ENCODE measurements around the gene BAZ1B.
A peak's percentile ranks its signal among the peaks of the same experiment; 100 is the strongest.
"Not testable (repeated sequence)": the region's sequence is repeated elsewhere in the genome, so short reads cannot be mapped to it uniquely, and the experiment has no call there.

BAZ1B gene

GRCh38 chr7:73425356-73425983 lies 96.6 kb downstream of the BAZ1B start:
- no peak for DNase-seq

- DNase-seq: no peak
Measured at GRCh38 chr7:73424489-73424885, 97.6 kb downstream of the BAZ1B start.

GRCh38 chr7:73423519-73424488 lies 98.3 kb downstream of the BAZ1B start:
- DNase-seq: no peak

GRCh38 chr7:73420610-73421009 lies 101.5 kb downstream of the BAZ1B start:
- not testable (repeated sequence) for DNase-seq

GRCh38 chr7:73420016-73420415 lies 102.1 kb downstream of the BAZ1B start:
- DNase-seq: not testable (repeated sequence)

- no peak for DNase-seq
Measured at GRCh38 chr7:73418113-73418703, 103.9 kb downstream of the BAZ1B start.

- not testable (repeated sequence) for DNase-seq
Measured at GRCh38 chr7:73410541-73411131, 111.5 kb downstream of the BAZ1B start.

- not testable (repeated sequence) for DNase-seq
Measured at GRCh38 chr7:73404860-73405259, 117.2 kb downstream of the BAZ1B start.

GRCh38 chr7:73399185-73400050 lies 122.7 kb downstream of the BAZ1B start:
- DNase-seq: peak; percentile 81

GRCh38 chr7:73397521-73398281 lies 124.4 kb downstream of the BAZ1B start:
- no peak for DNase-seq

- no peak for DNase-seq
Measured at GRCh38 chr7:73395538-73396503, 126.3 kb downstream of the BAZ1B start.

GRCh38 chr7:73394422-73394821 lies 127.7 kb downstream of the BAZ1B start:
- no peak for DNase-seq

- no peak for DNase-seq
Measured at GRCh38 chr7:73391396-73391795, 130.7 kb downstream of the BAZ1B start.

Measured in CD4-positive, alpha-beta T cell treated with Interleukin-17A for 4 hours (primary cell).